NK-92 (cell line): Measurements from ENCODE around the gene MADCAM1.

Source experiments
- DNase-seq: peaks from one replicate; lab custom pipeline; 2025; ENCODE audit not compliant: unreplicated experiment; lab: John Stamatoyannopoulos, UW

MADCAM1 gene

DNA sequence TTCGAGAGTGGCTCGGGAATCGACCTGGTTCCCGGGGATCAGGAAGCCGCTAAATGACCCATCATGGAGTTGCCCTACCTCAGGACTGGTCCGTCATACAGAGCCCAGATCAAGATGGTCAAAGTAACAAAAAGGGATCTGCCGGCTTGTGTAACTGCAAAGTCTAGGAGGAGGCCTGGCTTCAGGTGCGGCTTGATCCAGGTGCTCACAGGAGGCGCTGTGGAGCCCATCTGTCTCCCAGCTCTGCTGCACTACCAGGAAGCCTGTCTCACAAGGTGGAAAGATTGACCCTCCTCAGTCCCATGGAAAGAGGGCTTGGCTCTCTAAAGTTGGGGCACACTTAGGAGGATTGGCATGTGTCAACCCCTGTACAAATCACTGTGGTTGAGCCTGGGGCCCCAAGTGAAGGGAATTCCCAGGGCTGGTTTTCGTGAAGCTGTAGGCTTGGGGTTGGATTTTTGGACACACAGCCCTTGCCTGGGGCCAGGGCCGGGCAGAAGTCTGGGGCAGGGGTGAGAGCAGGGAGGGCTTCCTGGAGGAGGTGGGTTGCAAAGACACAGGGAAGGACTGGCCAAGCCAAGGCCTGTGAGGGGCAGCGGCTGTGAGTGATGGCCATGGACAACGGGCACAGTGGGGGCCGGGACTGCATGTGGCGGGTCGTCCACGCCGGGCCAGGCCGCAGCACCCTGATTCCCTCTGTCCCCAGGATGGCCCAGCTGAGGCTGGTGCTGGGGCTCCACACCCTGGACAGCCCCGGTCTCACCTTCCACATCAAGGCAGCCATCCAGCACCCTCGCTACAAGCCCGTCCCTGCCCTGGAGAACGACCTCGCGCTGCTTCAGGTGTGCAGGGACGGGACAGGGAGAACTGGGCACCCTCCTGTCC, 51.8 kb downstream of the MADCAM1 start:
- no peak for DNase-seq

DNA sequence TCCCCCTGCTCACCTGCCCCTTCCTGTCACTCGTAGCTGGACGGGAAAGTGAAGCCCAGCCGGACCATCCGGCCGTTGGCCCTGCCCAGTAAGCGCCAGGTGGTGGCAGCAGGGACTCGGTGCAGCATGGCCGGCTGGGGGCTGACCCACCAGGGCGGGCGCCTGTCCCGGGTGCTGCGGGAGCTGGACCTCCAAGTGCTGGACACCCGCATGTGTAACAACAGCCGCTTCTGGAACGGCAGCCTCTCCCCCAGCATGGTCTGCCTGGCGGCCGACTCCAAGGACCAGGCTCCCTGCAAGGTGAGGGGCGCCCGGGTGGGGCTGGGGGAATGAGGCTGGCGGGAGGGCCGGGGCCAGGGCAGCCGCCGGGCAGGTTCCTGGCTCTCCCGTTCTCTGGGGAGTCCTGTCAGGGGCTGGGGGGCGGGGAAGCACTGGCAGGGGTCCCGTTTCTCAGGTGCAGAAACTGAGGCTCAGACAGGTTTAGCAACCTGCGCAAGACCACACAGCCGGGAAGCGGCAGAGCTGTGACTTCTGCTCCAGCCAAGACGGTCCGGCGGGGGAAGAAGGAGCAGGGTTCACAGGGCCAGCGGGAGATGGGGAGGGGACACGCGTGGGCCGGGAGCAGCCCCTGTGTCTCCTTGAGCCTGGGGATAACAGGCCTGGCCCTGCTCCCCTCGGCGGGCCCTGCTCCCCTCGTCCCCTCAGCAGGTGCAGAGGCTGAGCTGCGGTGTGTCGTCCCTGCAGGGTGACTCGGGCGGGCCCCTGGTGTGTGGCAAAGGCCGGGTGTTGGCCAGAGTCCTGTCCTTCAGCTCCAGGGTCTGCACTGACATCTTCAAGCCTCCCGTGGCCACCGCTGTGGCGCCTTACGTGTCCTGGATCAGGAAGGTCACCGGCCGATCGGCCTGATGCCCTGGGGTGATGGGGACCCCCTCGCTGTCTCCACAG, 52.9 kb downstream of the MADCAM1 start:
- DNase-seq = no peak

DNA sequence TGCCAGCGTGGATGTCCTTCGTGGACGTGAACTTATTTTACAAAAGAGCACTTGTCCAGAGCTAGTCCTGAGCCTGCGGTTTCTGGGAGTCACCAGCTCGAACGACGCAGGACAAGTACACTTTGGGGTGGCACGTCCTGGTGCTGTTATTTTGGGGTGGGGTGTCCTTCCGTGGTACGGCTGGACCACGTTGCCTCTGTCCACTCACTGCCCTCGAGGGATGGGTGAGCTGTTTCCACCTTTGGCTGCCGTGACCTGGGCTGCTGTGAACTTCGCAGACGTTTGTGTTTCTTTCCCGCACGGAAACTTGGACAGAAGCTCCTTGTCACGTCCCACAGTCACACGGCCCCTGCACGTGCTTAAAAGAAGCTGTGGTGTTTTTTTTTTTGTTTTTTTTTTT, 58.5 kb downstream of the MADCAM1 start:
- no peak for DNase-seq
